Suprapubic skin (tissue), 4 donors: ENCODE results near the gene FYN. TPM values are rescaled to one million over a fixed set of nuclear protein-coding genes. Genes with fewer than 3 reads are reported as not detected.
"Not testable (repeated sequence)": the region's sequence is repeated elsewhere in the genome, so short reads cannot be mapped to it uniquely, and the experiment has no call there.

ENCODE experiments used
- DNase-seq, 2 donors: peaks; one replicate each; pipeline ENCODE4 v3.0.0-alpha.2; 2019; ENCODE audit warnings: low spot score in 2 of 2
- H3K27ac ChIP-seq: fragments of 200-600 bp; sonication (generic); one replicate; pipeline ENCODE4 v1.5.1; 2019
- H3K27me3 ChIP-seq: fragments of 200-600 bp; sonication (generic); one replicate; pipeline ENCODE4 v1.5.1; 2019
- H3K36me3 ChIP-seq: fragments of 200-600 bp; sonication (generic); one replicate; pipeline ENCODE4 v1.5.1; 2019
- H3K4me1 ChIP-seq: fragments of 200-600 bp; sonication (generic); one replicate; pipeline ENCODE4 v1.5.1; 2019
- H3K4me3 ChIP-seq: fragments of 200-600 bp; sonication (generic); one replicate; pipeline ENCODE4 v1.5.1; 2019; ENCODE audit warnings: mild to moderate bottlenecking
- H3K9me3 ChIP-seq: fragments of 200-600 bp; sonication (generic); one replicate; pipeline ENCODE4 v1.5.1; 2019
- CTCF ChIP-seq, 2 donors: fragments of 200-600 bp in 1 of 2; fragments of 450-650 bp in 1 of 2; sonication (generic) in 1 of 2; IDR thresholded peaks; one replicate each; pipeline ENCODE4 v1.5.1; 2016 to 2019; ENCODE audit warnings: antibody characterized with exemption in 2 of 2, mild to moderate bottlenecking in 1 of 2, moderate library complexity in 1 of 2
- EP300 ChIP-seq: sonication (generic); formaldehyde crosslinking; IDR thresholded peaks from one replicate; pipeline ENCODE4 v1.6.1; 2017; ENCODE audit warnings: antibody characterized with exemption
- POLR2A ChIP-seq, 2 donors: fragments of 450-650 bp; IDR thresholded peaks; one replicate each; pipeline ENCODE4 v1.6.1; 2017; ENCODE audit warnings: antibody characterized with exemption in 2 of 2, mild to moderate bottlenecking in 2 of 2, moderate library complexity in 2 of 2
- POLR2AphosphoS5 ChIP-seq, 3 donors: sonication (generic); formaldehyde crosslinking; IDR thresholded peaks; one replicate each; pipeline ENCODE4 v1.6.1; 2017; ENCODE audit warnings: antibody characterized with exemption in 3 of 3
- WGBS: methylation state at CpG from one replicate; pipeline ENCODE4 v1.1.5; 2018; 5-methylcytosine and 5-hydroxymethylcytosine counted together
- total RNA-seq, 4 donors: library from RNA; depleted of rRNA; stranded (reverse); fragments of >200 nt; gene quantifications; one replicate each; pipeline ENCODE4 v1.1.0, GENCODE V29; 2016

Gene FYN
- total RNA-seq, 4 donors from 2014 or later, result 36.6 to 89.6 (median 67.3) TPM

- Histone ChIP-seq H3K4me3 (no peak overlapping the region), H3K36me3 (no peaks in the 10 kb centered on the region), H3K4me1 (no peaks in the 10 kb centered on the region), H3K27me3 (no peaks in the 10 kb centered on the region), H3K27ac (no peak overlapping the region), H3K9me3 (no peaks in the 10 kb centered on the region)
- DNase-seq, result no peak
- no peak for TF ChIP-seq POLR2AphosphoS5 (IDR thresholded peaks at IDR 0.05)
- no peak for TF ChIP-seq POLR2A (IDR thresholded peaks at IDR 0.05)
- TF ChIP-seq CTCF (IDR thresholded peaks at IDR 0.05), result no peak
- TF ChIP-seq EP300, result no peak
Observed at GRCh38 chr6:111916747-111917146, 43.5 kb upstream of the FYN start.

DNA sequence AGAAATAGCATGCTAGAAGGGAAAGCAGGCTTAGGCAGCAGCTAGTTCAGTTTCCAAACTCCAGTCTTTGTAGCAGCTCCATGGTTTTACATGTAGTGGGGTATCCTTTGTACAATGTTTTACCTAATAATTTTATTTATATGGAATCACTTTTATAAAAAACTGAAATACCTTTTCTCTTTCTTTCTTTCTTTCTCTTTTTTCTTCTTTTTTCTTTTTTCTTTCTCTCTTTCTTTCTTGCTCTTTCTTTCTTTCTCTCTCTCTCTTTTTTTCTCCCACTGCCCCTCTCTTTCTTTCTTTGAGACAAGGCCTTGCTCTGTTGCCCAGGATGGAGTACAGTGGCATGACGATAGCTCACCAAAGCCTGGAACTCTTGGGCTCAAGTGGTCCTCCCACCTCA lies 41.4 kb upstream of the FYN start:
- Histone ChIP-seq H3K36me3 (no peaks in the 10 kb centered on the region), H3K4me3 (no peak overlapping the region), H3K27me3 (no peaks in the 10 kb centered on the region), H3K4me1 (no peaks in the 10 kb centered on the region), H3K27ac (no peak overlapping the region), H3K9me3 (no peaks in the 10 kb centered on the region)
- DNase-seq, result no peak
- 100% methylated on average over 1 of the region's 1 CpG for WGBS
- TF ChIP-seq CTCF (IDR thresholded peaks at IDR 0.05) (no peak), POLR2A (IDR thresholded peaks at IDR 0.05) (no peak), EP300 (no peak), POLR2AphosphoS5 (IDR thresholded peaks at IDR 0.05) (no peak)

- no peaks in the 10 kb centered on the region for H3K36me3 ChIP-seq
- H3K4me1 ChIP-seq, result no peaks in the 10 kb centered on the region
- H3K4me3 ChIP-seq, result no peak overlapping the region
- 95% methylated on average over 2 of the region's 2 CpGs for WGBS
- DNase-seq, result no peak
- H3K9me3 ChIP-seq, result no peaks in the 10 kb centered on the region
- H3K27ac ChIP-seq, result no peak overlapping the region
- no peaks in the 10 kb centered on the region for H3K27me3 ChIP-seq
- TF ChIP-seq POLR2A (IDR thresholded peaks at IDR 0.05) (no peak), CTCF (IDR thresholded peaks at IDR 0.05) (no peak), POLR2AphosphoS5 (IDR thresholded peaks at IDR 0.05) (no peak), EP300 (no peak)
Observed at GRCh38 chr6:111912904-111913303, 39.7 kb upstream of the FYN start.

GRCh38 chr6:111911428-111911827 lies 38.2 kb upstream of the FYN start:
- Histone ChIP-seq H3K27ac (no peak overlapping the region), H3K9me3 (no peaks in the 10 kb centered on the region), H3K4me1 (no peaks in the 10 kb centered on the region), H3K4me3 (no peak overlapping the region), H3K27me3 (no peaks in the 10 kb centered on the region), H3K36me3 (no peaks in the 10 kb centered on the region)
- WGBS, result 65% methylated on average over 7 of the region's 7 CpGs
- no peak for DNase-seq
- TF ChIP-seq CTCF (IDR thresholded peaks at IDR 0.05) (no peak), POLR2AphosphoS5 (IDR thresholded peaks at IDR 0.05) (no peak), EP300 (no peak), POLR2A (IDR thresholded peaks at IDR 0.05) (no peak)

DNA sequence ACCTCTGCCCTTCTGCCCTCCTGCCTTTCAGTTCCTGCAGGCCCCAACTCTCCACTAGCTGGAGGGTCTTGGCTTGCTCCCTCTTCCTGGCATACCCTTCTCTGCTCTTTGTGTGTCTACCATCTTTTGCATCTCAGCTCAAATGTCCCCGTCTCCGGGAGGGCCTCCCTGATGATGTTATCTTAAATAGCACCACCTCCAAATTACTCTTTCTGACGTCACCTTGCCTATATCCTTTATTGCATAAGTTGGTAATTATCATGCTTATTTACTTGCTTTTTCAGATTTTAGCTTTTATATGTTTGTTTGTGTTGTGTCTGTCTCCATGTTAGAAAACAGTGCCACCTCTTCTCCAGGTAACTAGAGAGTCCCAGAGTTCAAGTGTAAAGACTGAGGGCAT lies 36.0 kb upstream of the FYN start:
- no peaks in the 10 kb centered on the region for H3K36me3 ChIP-seq
- no peak overlapping the region for H3K4me3 ChIP-seq
- no peaks in the 10 kb centered on the region for H3K9me3 ChIP-seq
- TF ChIP-seq EP300 (no peak), POLR2AphosphoS5 (IDR thresholded peaks at IDR 0.05) (no peak), CTCF (IDR thresholded peaks at IDR 0.05) (no peak), POLR2A (IDR thresholded peaks at IDR 0.05) (no peak)
- no peak overlapping the region for H3K27ac ChIP-seq
- H3K27me3 ChIP-seq, result no peaks in the 10 kb centered on the region
- DNase-seq, result no peak
- H3K4me1 ChIP-seq, result no peaks in the 10 kb centered on the region
- 80% methylated on average over 3 of the region's 3 CpGs for WGBS

GRCh38 chr6:111908365-111908764 lies 35.1 kb upstream of the FYN start:
- H3K4me3 ChIP-seq, H3K4me1 ChIP-seq, H3K27ac ChIP-seq, H3K36me3 ChIP-seq, H3K9me3 ChIP-seq, H3K27me3 ChIP-seq, DNase-seq: not testable (repeated sequence)
- WGBS, result 94% methylated on average over 11 of the region's 17 CpGs
